Activated naive CD4-positive, alpha-beta T cell treated with anti-CD3 and anti-CD28 coated beads, Interleukin-2, amount 50 U/mL, for 72 hours (primary cell): ENCODE results near the gene SEMA4G. TPM values are rescaled to one million over a fixed set of nuclear protein-coding genes. Genes with fewer than 3 reads are reported as not detected.
"Not testable (repeated sequence)": the region's sequence is repeated elsewhere in the genome, so short reads cannot be mapped to it uniquely, and the experiment has no call there.

Experiments
- ATAC-seq, 2 donors: fragments of 150-1000 bp; cut with Tn5 transposase; 2 replicates each; pipeline ENCODE4 v1.10.0; 2021; ENCODE audit warnings: mild to moderate bottlenecking in 2 of 2, moderate library complexity in 2 of 2
- DNase-seq, 2 donors: peaks; one replicate each; pipeline ENCODE4 v3.0.0; 2021 to 2022; ENCODE audit warnings: low spot score in 2 of 2
- H3K27ac Mint-ChIP-seq, 2 donors: one replicate each; pipeline ENCODE4 v1.8.0; 2022; ENCODE audit warnings: mild to moderate bottlenecking in 2 of 2, mixed read lengths in 2 of 2
- H3K36me3 Mint-ChIP-seq, 2 donors: one replicate each; pipeline ENCODE4 v1.8.0; 2022; ENCODE audit warnings: mixed read lengths in 2 of 2
- H3K9me3 Mint-ChIP-seq, 2 donors: one replicate each; pipeline ENCODE4 v1.8.0; 2022; ENCODE audit warnings: mixed read lengths in 2 of 2
- total RNA-seq, 2 donors: library from RNA; stranded (reverse); gene quantifications; one replicate each; pipeline ENCODE4 v1.2.3, GENCODE V29; 2022

SEMA4G gene
- total RNA-seq, 2 donors from 2014 or later = 0.39 to 3.2 TPM

DNA sequence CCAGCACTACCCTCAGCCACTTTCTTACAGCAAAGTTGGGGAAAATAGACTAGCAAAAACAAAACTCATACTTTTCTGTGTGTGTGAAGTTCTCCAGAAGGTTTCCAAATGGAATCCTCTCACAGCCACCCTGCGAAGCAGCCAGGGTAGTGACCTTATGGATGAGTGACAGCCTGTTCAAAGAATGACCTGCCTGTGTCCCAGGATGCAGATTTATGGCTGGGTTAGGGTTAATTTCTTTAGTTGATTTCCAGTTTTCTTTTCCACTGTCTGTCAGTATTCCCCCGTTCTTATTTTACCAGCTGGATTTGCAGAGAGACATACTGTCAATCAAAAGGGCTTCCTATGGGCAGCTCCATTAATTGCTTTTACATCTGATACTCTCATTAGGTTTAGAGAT, 2.4 kb upstream of the SEMA4G start:
- Mint-ChIP-seq H3K36me3 (no peaks in the 10 kb centered on the region), H3K9me3 (no peaks in the 10 kb centered on the region), H3K27ac (no peak overlapping the region)

DNA sequence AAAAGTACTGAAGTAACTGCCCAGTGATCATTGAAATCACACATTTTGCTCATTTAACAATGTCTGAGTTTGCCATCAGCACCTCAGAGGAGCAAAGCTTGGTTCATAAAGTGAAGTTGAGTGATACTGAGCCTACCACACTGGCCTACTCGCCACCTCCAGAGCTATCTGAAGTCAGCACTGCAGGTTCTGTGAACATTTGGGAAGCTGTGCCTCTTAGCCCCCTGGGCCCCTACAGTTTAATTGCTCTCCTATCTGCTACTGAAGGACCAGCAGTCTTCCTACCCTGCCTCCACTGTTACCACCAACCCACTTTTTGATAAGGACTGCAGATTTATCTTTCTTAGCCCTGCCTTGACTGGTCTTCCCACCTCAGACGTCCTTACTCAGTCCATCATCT, 2.0 kb upstream of the SEMA4G start:
- Mint-ChIP-seq H3K27ac (no peak overlapping the region), H3K36me3 (no peaks in the 10 kb centered on the region), H3K9me3 (no peaks in the 10 kb centered on the region)
- DNase-seq (no peak), ATAC-seq (no peak)

More for the DNA sequence above, 2.4 kb upstream of the SEMA4G start:
- ATAC-seq (no peak), DNase-seq (no peak)

DNA sequence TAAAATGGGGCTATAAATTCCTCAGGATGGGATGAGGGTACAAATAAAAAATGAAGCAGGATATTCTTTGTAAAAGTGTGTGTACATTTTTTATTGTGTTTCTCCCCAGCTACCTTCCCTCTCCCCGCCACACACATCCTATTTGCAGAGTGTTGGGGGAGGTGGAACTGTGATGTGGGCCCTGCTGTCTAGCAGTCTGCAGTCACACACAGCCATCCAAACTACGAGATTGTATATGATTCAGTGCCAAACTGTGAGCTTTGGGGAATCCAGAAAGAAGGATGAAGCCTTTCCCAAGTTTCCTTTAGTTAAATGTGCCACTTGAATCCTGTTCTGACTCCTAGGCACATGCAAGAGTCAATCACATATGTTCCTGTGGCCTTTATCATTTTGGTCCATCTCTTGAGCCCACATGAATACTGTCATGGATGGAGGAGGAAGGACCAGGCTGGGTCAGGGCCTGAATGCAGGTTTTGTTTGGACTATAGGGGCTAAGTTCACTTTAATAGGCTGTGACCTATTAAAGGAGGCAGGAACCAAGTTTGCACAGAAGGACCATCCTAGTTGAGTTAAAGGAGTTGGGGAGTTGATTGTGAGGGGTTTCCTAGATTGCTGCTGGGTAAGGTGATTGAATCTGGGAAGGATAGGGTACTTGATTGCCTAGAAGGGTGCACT, 1.1 kb upstream of the SEMA4G start:
- DNase-seq (no peak), ATAC-seq (no peak)
- no peaks in the 10 kb centered on the region for H3K9me3 Mint-ChIP-seq
- no peaks in the 10 kb centered on the region for H3K36me3 Mint-ChIP-seq
- no peak overlapping the region for H3K27ac Mint-ChIP-seq

DNA sequence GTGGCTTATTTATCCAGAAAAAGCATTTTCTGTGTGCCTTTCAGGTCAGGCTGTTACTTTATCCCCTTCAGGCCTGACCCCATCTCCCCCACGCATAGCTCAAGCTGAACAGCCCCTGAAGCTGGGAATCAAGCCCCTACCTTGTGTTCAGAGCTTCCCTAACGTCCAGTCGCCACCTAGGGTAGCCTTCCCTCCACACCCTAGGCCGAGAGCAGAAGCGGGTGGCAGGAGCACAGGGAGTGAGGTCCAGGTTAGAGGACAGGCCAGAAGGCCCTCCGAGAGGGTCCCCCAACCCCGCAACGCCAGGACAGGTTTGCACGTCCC, 479 bp upstream of the SEMA4G start:
- H3K27ac Mint-ChIP-seq = no peak overlapping the region
- no peaks in the 10 kb centered on the region for H3K9me3 Mint-ChIP-seq
- no peak for DNase-seq
- ATAC-seq = no peak
- no peaks in the 10 kb centered on the region for H3K36me3 Mint-ChIP-seq

DNA sequence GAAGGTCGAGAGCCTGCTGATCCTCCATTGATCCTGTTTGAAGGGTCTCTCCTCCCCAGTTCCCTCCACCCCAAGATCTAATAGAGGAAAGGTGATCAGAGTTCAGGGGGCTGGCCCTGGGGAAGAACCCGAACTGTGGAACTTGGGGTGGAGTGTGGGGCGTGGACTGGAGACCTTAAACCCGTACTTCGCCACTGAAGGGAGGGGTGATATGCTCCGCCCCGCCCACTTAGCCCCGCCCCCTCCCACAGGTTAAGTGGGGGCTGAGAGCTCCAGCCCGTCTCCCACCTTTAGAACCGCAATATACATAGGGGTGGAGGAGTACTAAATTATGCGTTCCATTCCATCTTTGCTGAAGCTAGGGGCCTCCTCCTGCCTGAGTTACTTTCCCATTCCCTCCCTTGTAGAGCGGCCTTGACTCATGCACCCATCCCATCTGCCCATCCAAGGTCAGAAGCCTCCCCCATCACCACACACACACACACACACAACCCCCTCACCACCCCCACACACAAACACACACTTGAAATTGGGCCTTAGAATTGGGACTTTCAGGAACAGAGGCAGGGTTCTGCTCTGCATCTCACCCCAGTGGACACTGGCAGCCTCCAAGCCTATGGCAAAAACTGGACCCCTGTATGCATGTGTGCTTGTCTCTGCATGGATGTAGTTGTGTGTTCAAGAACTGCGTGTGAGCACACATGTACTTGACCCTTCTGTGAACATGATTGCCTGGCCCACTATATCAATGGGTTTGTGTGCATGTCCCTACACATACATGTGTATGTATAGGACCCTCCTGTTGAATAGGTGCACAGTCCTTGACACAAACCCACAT, 991 bp downstream of the SEMA4G start:
- no peak overlapping the region for H3K27ac Mint-ChIP-seq
- H3K9me3 Mint-ChIP-seq = no peaks in the 10 kb centered on the region
- ATAC-seq = peak; percentile 11 to 12
- H3K36me3 Mint-ChIP-seq = no peaks in the 10 kb centered on the region
- DNase-seq = no peak

DNA sequence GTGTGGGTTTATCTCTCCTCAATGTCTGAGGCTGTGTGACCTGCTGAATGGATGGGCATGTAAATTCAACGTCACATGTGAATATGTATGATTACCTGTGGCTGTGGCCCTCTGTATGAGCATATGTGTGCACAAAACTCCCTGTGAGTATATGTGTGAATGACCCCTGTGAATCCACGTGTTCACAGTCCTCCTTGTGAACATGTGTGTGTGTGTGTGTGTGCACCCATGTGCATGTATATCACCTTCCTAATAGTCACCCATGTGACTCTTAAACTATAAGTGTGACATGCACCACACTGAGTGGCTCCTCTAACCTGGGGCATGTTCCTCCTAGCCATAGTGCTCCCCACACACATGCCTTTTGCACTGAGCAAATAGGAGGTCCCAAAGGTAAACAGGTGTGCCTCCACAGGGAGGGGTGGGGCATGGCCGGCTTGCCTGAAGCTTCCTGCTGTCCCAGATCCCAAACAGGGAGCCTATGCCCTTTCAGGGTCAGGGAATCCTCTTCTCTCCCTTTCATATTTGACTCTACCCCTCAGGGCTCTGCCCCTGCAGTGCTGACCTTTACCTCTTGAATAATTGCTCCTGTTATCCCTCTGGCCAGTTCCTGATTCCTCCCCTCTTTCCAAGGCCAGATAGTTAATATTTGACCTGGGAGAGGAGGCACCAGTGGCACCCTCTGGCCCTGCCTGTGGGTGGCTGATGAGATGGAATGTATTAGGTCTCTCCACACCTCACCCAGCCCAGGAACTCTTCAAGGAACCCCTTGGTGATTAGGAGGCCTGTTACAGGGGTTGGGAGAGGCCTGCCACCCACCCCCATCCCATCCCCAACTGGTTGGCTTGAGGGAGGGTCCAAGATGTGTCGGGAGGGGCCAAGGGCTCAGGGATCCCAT, 1.9 kb downstream of the SEMA4G start:
- Mint-ChIP-seq H3K36me3 (no peaks in the 10 kb centered on the region), H3K27ac (no peak overlapping the region), H3K9me3 (no peaks in the 10 kb centered on the region)
- no peak for DNase-seq
- ATAC-seq = no peak

DNA sequence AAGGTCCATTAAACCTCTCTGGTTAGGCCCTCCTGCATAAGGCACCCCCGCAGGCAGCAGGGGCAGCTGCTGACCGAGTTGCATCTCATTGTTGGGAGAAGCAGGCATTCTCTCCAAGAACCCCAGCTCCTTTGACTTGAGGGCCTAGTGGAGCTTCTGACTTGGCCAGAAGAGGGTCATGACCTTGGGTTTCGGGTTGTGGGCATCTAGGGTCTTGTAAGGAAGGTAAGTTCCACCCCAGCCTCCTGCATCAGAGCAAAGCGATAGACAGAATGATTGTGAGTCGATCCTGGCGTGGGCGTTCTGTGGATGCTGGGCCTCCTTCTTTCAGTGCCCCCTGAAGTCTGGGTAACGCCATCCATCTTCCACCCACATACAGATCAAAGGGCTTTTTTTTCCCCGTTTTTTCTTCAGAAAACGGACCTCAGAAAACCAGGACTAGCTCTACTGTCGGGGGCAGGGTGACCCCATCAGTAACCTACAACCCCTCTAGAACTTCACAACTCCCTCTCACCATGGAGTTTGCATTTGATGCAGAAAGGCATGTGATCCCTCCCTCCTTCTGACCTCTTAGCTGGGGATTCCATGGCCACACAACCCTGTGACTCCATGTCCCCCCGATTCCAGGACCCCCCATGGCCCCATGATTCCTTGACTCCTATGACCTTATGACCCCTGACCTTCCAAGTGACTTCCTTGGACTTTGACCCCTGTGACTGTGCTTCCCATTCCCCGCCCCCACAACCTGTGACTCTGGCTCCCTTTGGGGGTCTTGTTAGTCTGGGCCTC, 3.0 kb downstream of the SEMA4G start:
- DNase-seq (no peak), ATAC-seq (no peak)
- Mint-ChIP-seq H3K36me3 (no peaks in the 10 kb centered on the region), H3K9me3 (no peaks in the 10 kb centered on the region), H3K27ac (peak overlapping the region in 1 of 2 donors; percentile 79)

DNA sequence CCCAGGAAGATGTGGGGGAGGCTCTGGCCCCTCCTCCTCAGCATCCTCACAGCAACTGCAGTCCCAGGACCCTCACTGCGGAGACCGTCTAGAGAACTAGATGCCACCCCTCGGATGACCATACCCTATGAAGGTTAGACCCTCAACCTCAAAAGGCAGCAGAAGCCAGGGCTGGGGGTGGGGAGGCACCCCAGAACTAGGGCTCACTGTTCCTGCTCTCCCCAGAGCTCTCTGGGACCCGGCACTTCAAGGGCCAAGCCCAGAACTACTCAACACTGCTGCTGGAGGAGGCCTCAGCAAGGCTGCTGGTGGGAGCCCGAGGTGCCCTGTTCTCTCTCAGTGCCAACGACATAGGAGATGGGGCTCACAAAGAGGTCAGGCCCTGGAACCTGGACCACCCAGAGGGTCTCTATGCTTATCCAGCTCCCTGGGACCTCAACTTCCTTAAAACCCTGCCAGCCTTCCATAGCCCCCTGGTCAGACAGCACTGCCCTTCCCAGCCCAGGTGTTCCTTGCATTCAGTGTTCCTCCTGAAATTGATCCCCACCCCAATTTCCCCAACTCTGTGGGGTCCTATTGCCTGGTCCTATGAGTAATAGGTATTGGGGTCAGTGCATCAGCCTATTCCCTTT, 3.7 kb downstream of the SEMA4G start:
- ATAC-seq (no peak), DNase-seq (no peak)
- Mint-ChIP-seq H3K9me3 (no peaks in the 10 kb centered on the region), H3K27ac (peak overlapping the region in 1 of 2 donors; percentile 79), H3K36me3 (no peaks in the 10 kb centered on the region)

DNA sequence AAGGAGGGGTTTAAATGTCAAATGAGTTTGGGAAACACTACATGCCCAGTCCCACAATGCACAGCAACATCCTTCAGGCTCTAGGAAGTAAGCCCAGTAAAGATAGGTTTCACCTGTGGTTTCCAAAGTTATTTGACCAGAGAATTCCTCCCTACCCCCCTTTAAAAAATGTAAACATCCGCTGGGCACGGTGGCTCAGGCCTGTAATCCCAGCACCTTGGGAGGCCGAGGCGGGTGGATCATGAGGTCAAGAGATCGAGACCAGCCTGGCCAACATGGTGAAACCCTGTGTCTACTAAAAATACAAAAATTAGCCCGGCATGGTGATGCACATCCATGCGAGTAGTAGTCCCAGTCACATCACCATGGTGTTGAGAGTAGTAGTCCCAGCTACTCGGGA, 6.1 kb downstream of the SEMA4G start:
- not testable (repeated sequence) for DNase-seq, H3K27ac Mint-ChIP-seq, ATAC-seq, H3K9me3 Mint-ChIP-seq, H3K36me3 Mint-ChIP-seq

DNA sequence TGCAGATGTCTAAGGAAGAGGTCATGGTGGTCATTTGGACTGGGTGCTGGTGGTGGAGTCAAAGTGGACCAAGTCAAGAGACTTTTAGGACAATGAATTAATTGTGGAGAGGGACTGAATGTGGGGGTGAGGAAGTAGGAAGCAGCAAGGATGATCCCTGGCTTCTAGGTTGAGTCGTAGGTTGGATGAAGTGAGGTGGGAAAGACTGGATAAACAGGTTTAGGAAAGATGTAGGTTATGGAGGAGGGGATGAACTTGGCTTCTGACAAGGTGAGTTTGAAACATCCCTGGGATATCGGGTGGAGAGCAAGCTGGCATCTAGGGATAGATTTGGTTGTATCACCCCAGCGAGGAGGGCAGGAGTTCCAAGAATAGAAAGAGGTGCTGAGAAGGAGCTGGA, 7.6 kb downstream of the SEMA4G start:
- Mint-ChIP-seq H3K9me3 (no peaks in the 10 kb centered on the region), H3K36me3 (no peaks in the 10 kb centered on the region), H3K27ac (no peak overlapping the region)
- DNase-seq (no peak), ATAC-seq (no peak)

DNA sequence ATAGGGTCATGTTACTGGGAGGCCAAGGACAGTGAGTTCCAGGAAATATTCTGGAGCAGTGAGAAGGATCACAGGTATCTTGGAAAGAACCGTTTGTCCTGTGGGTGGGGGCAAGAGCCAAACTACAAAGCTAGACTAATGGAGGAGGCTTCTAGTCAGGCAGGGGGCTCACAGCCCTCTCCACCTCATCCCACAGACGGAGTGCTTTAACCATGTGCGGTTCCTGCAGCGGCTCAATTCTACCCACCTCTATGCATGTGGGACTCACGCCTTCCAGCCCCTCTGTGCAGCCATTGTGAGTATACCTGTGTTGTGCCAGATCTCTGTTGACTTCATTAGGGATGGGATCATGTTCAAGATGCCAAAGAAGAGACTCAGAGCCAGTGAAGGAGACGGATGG, 8.1 kb downstream of the SEMA4G start:
- DNase-seq (no peak), ATAC-seq (no peak)
- no peak overlapping the region for H3K27ac Mint-ChIP-seq
- H3K36me3 Mint-ChIP-seq = no peaks in the 10 kb centered on the region
- no peaks in the 10 kb centered on the region for H3K9me3 Mint-ChIP-seq

DNA sequence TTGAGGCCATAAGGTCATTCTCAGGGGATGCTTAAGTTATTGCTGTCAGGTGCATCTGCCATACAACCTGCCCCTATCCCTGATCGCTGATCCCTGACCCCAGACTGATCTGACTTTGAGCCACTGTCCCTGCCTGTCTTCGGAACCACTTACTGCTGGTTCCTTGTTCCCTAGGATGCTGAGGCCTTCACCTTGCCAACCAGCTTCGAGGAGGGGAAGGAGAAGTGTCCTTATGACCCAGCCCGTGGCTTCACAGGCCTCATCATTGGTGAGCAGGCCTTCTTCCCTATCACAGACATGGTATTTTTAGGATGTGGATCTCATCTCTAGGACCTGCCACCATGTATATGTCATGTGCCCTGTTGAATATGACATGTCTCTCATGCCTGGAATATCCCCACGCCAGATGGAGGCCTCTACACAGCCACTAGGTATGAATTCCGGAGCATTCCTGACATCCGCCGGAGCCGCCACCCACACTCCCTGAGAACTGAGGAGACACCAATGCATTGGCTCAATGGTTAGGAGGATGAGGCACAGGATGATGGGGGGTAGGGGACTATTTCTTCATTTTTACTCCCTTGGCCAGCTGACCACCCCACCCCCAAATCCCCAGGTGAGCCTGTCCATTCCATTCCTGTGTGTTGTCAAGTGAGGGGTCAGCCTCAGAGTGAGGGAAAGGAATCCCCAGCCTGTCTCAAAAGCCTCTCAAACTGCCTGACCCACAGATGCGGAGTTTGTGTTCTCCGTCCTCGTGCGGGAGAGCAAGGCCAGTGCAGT, 9.0 kb downstream of the SEMA4G start:
- Mint-ChIP-seq H3K9me3 (no peaks in the 10 kb centered on the region), H3K27ac (no peak overlapping the region), H3K36me3 (no peaks in the 10 kb centered on the region)
- ATAC-seq (no peak), DNase-seq (no peak)

DNA sequence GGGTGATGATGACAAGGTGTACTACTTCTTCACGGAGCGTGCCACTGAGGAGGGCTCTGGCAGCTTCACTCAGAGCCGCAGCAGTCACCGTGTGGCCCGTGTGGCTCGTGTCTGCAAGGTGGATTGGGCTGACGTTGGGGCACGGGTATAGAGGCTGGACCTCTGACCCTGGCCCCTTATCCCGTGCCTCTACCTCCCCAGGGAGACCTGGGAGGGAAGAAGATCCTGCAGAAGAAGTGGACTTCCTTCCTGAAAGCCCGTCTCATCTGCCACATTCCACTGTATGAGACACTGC, 9.5 kb downstream of the SEMA4G start:
- Mint-ChIP-seq H3K36me3 (no peaks in the 10 kb centered on the region), H3K27ac (peak overlapping the region in 1 of 2 donors; percentile 81), H3K9me3 (no peaks in the 10 kb centered on the region)
- DNase-seq (no peak), ATAC-seq (no peak)

DNA sequence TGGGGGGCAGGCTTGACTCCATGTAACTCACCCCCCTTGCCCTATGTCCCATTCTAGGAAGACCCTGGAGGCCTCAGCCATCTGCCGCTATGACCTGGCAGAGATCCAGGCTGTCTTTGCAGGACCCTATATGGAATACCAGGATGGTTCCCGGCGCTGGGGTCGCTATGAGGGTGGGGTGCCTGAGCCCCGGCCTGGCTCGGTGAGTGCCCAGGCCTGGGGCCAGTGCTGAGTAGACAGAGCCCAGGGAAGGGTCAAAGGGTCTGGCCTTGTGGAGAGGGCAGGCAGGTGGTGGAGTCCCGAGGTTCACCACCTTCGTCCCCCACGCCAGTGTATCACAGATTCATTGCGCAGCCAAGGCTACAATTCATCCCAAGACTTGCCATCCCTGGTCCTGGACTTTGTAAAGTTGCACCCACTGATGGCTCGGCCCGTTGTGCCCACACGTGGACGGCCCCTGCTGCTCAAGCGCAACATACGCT, 10.5 kb downstream of the SEMA4G start:
- no peak for DNase-seq
- no peak for ATAC-seq
- Mint-ChIP-seq H3K27ac (no peak overlapping the region), H3K36me3 (no peaks in the 10 kb centered on the region), H3K9me3 (no peaks in the 10 kb centered on the region)

DNA sequence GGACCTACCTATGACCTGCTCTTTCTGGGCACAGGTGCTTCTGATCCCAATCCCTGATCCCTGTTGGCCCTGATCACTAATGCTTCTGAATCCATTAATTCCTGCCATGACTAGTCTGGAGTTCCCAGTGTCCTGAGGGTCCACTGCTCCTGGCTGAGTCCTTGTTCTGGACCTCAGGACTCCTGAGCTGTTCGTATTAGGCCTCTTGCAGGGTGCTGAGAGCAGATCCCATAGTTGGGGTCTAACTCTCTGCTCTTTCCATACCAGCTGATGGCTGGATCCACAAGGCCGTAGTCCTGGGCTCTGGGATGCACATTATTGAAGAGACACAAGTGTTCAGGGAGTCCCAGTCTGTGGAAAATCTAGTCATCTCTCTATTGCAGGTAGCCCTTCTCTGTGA, 11.0 kb downstream of the SEMA4G start:
- Mint-ChIP-seq H3K36me3 (no peaks in the 10 kb centered on the region), H3K27ac (no peak overlapping the region), H3K9me3 (no peaks in the 10 kb centered on the region)
- ATAC-seq = no peak
- DNase-seq = peak in 1 of 2 donors; percentile 21

DNA sequence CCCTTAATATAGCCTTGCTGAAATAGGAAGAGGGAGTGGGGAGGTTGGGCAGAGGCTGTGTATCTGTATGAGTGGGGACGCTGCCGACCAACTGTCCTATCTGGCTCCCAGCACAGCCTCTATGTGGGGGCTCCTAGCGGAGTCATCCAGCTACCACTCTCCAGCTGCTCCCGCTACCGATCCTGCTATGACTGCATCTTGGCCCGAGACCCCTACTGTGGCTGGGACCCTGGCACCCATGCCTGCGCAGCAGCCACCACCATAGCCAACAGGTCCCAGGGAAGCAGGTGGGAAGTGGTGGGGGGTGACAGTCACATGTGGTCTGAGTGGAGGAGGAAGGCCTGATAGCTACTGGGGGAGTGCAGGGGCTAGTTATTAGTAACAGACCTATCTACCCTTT, 11.4 kb downstream of the SEMA4G start:
- H3K9me3 Mint-ChIP-seq = no peaks in the 10 kb centered on the region
- no peak overlapping the region for H3K27ac Mint-ChIP-seq
- DNase-seq (no peak), ATAC-seq (no peak)
- H3K36me3 Mint-ChIP-seq = no peaks in the 10 kb centered on the region
